Measurements from ENCODE around the gene MTARC2.
"Not testable (repeated sequence)": the region's sequence is repeated elsewhere in the genome, so short reads cannot be mapped to it uniquely, and the experiment has no call there.

MTARC2 gene

GRCh38 chr1:220748089-220748934, at the start of gene MTARC2:
MTARC2 (plus strand) TSS chr1:220748322; CDS start chr1:220748532, 210 bp downstream.
- peak in 1 of 2 experiments; percentile 5 for DNase-seq

DNA sequence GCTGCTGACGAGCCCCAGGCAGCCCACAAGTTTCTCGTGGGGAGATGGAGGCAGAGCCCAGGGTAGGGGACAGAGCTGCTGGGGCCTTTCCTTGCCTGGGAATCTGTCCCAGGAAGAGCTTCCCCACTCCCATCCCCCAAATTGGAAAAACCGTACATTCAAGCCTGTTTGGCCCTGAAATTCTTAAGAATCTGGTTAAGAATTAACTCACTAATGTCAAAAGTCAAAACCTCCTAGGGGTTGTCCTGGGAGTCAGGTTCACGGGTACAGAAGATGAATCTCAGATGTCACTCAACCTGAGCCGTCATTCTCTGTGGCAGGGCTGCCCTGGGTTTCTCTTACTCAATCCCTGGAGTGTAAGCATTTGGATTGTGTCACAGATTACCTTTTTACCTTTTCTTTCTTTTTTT, 49.5 kb upstream of the MTARC2 start:
- no peak for DNase-seq

DNA sequence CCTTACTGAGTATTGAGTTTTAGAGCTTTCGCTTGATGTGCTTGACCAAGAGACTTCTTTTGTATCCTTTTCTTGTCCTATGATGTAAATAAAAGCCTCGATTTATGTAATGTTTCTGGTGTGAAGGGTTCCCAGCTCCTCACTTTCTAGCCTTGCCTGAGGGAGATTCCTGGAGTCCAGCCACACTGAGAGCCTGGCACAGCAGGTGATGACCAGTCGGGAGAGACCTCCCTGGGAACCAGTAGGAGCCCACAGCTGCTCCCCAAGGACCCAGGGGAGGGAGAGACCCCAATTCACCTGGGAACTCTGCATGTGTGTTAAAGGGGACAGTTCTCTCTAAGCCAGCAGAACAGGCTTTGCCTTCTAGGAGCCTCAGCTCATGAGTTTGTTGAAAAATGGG, 49.1 kb upstream of the MTARC2 start:
- no peak for DNase-seq

DNA sequence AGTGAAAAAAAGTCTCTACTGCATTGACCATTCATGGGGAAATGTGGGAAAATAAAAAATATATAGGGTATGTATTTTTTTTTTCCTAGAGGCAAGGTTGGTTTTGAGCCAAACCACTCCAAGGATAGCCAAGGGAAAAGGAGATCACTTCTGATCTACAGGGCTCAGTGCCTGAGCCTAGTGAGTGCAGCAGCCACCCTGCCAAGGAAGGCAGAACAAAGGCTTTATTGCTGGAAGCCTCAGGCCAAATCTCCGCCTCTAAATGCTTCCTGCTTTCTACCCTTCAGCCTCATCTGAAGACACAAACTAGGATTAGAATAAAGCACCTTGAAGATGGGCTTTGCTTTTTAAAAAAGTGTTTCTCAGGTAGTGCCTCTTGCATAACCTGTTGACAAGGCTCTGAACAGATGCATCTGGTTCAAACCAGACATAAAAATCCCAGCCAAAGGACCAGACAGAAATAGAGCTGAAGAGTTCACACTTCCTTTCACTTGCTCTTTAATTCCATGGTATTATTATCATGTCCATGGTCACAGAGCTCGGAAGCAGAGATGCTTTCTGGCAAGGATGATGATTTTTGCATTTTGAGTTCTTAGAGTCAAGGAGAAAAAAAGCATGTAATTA, 47.5 kb upstream of the MTARC2 start:
- no peak for DNase-seq

GRCh38 chr1:220701974-220702373, 46.1 kb upstream of the MTARC2 start:
- no peak for DNase-seq

- no peak for DNase-seq
These were observed 45.3 kb upstream of the MTARC2 start for GRCh38 chr1:220702733-220703270.

DNA sequence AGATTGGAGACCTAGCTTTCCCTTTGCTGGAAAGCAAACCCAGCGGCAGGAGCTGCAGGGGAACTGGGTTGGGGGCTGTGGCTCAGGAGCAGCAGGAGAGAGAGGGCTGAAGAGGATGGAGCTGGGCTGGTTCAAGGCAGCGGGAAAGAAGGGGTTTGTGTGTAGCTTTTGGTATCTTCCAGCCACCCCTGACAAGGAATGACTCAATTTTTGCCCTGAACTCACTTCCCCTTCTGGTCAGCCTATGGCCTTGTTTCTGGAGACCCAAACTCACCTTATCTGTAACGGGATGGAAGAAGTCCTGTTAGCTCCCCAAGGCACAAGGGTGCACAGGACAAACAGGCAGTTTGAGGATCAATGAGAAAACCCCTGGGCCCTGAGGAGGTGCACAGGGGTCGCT, 44.8 kb upstream of the MTARC2 start:
- no peak for DNase-seq

DNA sequence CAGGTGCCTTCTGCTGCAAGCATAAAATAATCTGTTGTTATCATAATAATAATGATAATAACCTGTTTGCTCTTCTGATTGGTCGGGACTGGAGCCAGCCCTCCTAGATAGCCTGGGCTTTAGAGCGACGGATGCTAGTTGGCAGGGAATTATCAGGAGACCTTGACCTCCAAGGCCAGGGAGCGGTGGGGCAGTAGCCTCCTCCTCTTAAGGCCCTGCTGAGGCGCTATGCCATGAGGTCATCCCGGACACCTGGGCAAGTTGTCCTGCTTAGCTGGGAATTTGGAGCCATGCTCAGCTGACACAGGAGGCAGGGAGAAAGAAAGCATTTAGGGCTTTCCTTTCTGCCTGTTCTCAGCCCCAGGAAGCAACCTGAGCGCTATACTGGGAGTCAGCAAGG, 42.3 kb upstream of the MTARC2 start:
- DNase-seq: no peak

DNA sequence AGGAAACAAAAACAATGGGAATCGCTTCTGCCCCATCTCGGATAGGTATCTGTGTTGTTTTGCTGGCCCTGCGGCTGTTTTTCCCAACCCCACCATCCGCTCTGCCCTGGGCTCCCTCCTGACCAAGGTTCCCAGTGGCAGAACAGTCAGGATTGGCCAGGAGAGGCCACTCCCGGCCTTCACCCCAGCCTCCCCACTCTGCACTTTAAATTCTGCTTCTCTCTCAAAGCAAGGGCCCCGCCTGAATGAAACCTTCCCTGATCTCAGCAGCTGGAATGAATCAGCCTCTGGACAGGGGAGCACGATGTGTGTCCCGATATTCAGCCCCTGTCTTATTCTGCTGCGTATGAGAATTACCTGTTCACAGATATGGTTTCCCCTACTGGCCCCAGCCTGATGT, 41.6 kb upstream of the MTARC2 start:
- no peak for DNase-seq

- no peak for DNase-seq
These were observed 41.0 kb upstream of the MTARC2 start for GRCh38 chr1:220707160-220707559.

DNA sequence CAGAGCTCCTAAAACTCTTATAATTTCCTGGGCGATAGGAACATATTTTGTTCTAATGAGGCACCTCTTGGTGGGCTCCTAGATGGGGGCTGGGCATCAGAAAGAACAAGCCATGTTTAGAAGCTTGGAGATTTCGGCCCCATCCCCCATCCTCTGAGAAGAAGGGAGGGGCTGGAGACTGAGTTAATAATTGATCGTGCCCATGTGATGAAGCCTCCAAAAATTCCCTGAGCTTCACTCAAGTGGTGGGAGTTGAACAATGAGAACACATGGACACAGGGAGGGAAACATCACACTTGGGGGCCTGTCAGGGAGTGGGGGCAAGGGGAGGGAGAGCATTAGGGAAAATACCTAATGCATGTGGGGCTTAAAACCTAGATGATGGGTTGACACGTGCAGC, 39.9 kb upstream of the MTARC2 start:
- DNase-seq: no peak

- no peak for DNase-seq
These were observed 39.0 kb upstream of the MTARC2 start for GRCh38 chr1:220708936-220709801.

DNA sequence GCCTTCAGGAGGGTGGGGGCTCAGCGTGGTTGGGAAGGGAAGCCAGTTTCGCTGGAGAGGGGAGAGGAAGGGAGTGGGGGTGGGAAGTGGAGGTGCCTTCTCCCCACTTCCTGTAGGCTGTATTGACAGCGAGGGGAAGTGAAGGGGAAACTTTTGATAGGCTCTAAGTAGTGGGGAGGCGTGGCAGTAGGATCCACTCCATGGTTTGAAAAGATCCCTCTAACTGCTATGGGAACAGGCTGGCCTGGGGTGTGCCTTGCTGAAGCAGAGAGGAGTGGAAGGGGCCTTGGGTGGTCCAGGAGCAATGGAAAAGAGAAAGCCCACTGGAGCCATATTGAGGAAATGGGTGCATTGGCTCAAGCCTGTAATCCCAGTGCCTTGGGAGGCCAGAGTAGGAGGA, 37.8 kb upstream of the MTARC2 start:
- DNase-seq: no peak

- DNase-seq: no peak
These were observed 36.9 kb upstream of the MTARC2 start for GRCh38 chr1:220711056-220711809.

DNA sequence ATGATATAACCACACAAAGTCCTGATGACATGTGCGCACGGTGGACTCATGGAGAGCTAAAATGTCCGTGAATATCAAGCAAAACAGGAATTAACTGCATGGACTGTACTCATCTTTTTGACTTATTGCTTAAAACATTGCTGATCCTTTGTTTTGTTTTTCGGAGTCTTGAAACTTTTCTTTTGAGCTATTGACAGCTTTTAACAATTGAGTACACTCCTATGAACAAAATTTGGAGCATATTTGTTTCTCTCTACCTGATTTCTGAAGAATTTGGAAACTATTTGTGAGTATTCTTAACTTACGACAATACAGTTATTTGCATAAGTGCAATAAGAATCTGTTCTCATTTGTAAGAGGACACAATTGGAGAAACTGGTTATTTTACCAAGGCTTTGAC, 32.1 kb upstream of the MTARC2 start:
- DNase-seq: not testable (repeated sequence)

DNA sequence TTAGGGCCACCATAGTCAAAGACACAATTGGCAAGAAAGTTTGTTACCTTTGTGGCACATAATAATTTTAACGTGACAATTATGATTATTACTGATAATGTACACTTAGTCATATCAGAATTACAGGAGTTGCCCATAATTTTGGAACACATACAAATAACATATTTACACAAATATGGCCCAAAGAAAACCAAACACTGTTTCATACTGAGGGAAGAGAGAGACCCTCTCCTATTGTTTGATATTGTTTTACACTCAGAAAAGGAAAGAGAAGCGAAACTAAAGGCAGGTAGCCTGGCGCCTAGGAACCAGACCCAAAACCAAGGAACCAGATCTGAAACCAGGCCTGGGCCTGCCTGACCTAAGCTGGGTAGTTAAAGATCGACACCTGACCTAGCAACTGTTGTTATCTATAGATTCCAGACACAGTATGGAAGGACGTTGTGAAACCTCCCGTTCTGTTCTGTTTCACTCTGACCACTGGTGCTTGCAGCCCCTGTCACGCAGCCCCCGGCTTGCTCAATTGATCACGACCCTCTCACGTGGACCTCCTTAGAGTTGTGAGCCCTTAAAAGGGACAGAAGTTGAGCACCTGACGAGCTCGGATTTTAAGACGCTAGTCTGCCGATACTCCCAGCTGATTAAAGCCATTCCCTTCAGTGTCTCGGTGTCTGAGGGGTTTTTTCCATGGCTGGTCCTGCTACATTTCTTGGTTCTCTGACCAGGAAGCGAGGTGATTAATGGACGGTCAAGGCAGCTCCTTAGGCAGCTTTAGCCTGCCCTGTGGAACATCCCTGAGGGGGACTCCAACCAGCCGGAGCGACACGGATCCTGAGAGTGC, 30.1 kb upstream of the MTARC2 start:
- DNase-seq: no peak

GRCh38 chr1:220721266-220721665, 26.9 kb upstream of the MTARC2 start:
- DNase-seq: not testable (repeated sequence)

- no peak for DNase-seq
These were observed 21.5 kb upstream of the MTARC2 start for GRCh38 chr1:220726634-220727033.

DNA sequence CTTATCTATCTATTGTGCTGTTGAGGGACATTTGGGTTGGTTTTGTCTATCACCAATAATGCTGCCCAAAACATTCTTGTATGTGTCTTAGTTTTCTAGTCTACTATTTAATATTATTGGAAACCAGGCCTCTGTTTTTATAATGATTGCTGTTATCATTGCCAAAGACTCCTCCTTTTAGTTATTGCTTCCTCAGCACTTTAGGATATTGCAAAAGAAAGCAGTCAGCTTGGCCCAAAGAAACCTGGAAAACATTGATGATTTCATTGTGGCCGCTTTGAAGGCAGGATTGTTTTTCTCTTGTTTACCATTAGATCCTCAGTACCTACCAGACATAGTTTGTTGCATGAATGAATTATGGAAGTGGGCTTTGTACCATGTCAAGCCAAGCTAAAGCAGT, 20.6 kb upstream of the MTARC2 start:
- DNase-seq: no peak

- no peak for DNase-seq
These were observed 17.6 kb upstream of the MTARC2 start for GRCh38 chr1:220730486-220730885.

DNA sequence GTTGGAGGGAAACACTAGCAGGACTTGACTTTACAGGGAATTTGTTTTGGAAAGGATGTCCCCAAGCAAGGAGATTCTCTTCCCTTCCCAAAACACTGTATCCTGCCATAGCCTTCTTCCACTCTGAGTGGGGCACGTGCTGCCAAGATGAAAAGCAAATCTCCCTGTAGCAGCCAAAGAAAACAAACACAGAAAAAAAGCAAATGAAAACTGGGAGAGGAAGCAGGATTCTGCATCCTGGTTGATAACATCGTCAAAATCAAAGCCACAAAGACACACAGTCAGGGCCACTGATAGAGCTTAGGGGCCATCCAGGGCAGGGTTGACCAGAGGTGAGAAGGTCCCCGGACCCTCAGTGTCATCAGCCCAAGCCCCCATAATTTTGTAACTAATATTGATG, 16.0 kb upstream of the MTARC2 start:
- DNase-seq: no peak

DNA sequence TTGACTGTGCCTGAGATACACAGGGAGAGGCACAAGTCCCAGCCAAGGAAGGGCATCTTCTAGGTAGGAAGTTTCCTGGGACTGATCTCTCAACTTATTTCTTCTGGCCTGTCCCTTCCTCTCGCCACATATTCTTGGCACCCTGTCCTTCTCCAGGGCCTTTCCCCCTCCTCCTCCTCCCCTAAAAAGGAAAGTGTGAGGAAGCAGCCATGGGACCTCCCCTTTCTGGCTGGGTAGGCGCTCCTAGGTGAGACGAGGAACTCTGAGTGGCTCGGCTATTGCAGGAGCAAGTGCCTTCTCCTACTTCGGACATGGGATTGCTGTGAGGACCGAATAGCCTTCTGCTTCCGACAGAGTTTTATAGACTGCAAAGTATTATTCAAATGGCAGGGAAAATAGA, 15.5 kb upstream of the MTARC2 start:
- no peak for DNase-seq
